Retina (tissue), 1 donor: ENCODE data around the gene MVD.

Source experiments
- DNase-seq: peaks from one replicate; pipeline ENCODE4 v3.0.0-alpha.2; 2016

MVD gene

DNA sequence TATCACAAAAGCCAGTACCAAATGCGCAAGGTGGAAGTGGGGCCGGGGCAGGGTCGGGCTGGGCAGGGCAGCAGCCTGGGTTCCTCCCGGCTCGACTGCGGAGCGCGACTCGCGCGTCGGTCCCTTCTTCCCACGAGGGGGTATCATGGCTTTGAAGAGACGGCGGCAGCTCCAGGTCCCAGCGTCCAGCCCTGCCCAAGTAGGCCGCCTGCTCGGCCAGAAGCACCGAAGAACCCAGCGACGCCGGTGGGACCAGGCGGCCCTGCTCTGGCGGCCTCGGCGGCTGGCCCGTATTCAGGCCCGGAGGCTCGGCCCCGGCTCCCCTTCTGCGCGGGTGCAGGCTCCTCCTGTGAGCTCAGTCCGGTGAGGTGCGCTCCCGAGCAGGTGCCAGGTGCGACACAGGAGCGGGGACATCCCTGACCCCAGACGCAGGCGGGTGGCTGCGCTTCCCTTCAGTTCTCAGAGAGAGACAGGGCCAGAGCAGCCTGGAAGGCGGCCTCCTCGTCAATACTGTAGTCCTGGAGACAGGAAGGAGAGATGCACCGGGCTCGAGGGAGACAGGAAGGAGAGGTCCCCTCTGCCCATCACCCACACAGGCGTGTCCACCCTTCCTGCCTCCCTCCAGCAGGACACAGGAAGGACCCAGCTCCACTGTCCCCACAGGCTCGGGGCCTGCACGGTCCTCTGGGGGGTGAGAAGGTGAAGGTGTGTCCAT lies 34.4 kb upstream of the MVD start:
- no peak for DNase-seq

DNA sequence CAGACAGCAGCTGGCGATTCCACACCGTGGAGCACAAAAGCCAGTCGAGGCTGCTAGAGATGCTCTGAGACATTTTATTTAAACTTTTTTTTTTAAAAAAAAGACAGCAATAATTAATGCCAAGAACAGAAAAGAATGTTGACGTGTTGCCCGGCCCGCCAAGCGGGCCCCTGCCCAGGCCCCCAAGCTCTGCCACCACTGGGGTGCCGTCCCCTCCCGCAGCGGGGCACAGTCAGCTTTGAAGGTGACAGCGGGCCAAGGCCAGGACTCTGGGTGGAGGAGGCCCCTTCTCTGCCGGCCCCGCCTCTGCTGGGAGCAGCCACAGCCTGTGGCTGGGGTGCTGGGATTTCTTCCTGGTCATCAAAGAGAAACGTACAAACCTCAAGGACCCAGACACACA lies 33.5 kb upstream of the MVD start:
- no peak for DNase-seq

DNA sequence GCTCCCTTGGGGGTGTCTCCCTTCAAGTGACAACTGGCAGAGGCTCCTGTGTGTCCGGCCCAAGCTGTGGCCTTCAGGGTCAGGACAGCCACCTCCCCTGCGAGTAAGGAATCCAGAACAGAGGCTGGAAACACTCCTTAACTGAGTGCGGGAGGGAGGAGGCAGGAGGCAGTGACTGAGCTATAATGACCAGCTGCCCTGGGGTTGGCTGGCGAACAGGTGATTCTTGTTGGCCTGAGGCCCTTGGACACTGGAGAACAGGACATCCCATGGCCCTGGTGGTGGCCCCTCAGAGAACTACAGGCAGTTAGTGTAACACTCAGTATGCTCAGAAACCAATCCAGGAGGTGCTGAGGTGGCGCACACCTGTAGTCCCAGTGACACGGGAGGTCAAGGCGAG lies 32.9 kb upstream of the MVD start:
- no peak for DNase-seq

DNA sequence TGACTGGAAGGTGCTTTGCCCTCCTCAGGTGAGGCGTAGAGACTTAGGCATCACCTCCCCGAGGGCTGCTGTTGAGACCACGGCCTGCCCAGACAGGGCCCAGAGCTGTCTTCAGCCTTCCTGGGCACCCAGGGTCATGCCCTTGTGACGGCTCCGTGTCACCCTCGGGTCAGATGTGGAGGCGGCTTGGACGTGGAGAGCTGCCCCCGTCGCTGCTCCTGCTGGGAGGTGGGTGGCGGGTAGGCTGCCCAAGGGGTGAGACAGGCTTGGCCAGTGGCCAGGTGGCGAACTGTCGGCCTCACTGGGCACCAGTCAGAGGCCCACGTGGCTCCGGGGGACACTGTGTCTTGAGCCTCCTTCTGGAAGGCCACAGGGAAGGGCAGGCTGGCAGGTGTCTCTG lies 32.3 kb upstream of the MVD start:
- no peak for DNase-seq

DNA sequence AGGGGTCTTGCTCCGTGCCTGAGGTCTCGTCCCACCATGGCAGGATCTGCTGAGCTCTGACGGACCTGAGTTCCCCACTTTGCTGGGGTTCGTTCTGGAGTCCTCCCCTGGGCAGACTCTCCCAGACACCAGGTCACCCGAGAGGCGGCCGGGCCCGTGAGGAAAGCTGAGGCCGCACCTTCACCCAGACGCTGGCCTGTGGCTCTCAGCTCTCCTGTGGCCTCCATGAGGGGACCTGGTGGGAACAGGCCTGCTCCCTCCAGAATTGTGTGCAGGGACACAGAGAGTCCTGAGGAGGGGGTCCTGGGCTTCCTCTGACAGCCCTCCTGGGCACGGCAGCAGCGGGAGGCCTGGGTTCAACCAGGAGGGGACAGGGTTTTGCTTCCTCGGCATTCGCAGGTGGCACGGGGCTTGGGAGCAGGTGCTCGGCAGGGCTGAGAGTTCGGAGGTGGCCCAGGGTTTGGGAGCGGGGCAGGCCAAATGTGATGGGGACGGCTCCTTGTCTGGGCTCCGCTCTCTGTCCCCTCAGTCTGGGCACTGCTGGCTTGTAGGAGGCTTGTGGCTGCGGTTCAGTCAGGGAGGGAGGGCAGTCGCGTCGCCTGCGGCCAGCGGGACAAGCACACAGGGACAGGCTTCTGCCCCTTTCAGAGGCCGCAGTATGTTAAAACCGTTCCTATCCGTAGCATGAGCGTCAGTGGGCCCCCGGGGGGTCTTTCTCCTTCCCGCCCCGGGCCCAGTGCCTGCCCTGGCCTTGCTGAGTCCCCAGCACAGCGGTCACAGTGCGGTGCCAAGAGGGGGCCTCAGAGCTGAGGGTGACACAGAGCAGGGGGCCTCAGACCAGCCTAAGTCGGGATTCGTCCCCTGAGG lies 31.6 kb upstream of the MVD start:
- DNase-seq, result no peak

DNA sequence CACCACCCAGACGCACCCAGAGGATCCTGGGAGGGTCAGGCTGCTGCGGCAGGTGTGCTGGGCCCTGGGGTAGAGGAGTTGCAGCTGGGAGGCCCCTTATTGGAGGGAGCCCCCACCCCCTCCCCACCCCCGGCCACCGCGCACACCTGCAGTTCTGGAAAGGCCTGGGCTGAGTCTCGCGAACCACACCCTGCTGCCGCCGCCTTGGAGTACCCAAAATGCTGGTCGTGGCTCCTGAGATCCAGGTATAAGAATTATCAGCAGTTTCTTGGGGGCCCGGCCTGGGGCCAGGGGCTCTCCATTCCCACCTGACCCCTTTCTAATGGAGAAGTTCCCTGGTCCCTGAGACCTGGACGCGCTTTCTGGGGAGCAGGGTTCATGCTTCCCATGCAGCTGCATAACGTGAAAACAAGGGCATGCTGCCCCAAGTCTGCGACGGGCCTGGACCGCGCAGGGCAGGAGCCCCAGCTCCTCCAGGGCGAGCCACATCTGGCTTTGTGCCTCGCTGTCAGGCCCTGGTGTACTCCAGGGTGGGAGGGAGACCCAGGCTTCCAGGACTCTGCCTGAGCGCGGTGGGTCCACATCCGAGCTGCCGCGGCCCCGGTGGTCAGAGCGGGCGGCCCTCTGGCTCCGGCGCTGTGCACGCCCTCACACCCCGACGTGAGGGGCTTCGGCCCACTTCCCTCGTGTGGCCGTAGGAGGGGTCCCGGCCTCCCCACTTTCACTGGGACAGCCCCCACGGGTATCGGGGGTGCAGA lies 30.7 kb upstream of the MVD start:
- no peak for DNase-seq

DNA sequence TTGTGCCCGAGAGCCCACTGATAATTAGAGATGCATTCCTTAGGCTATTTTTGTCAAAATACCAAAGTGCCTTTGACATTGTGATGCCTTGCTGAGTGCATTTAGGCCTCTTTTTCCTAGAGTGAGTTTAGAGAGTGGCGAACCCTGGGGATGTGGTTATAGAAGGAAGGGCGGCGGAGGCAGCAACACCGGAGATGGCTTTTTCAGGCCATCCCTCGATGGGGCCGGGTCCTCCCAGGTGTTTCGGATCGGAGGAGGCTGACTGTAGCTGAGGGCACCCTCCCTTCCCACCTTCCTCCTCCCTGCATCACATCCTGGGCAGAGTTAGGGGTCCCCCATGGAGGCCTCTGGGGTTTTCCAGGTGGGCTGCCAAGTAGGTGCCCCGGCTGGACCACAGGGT lies 30.0 kb upstream of the MVD start:
- DNase-seq, result no peak

DNA sequence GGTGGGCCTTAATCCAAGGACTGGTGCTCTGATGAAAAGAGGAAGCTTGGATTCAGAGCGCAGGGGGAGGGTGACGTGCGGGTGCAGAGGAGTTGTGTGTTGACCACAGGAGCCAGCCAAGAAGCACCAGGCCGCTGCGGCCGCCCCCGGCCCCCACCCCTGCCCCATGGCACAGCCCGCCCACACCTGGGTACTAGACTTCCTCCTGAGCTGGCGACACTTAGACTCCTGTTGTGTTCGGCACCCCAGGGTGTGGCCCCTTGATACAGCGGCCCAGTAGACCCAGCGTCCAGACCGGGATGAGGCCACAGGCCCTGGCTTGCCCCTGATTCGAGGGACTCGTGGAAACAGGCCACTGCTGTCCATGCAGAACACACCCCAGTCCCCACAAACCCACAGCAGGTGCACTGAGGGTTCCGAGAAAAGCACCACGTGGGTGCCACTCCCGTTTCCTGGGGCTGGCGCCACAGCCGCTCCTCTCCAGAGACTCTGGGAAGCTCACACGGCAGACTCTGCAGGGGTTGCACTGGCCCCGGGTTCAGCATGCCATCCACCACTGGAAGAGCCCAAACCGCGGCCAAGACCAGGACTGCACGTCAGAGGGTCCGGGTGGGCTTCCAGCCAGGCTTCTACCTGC lies 29.2 kb upstream of the MVD start:
- no peak for DNase-seq

DNA sequence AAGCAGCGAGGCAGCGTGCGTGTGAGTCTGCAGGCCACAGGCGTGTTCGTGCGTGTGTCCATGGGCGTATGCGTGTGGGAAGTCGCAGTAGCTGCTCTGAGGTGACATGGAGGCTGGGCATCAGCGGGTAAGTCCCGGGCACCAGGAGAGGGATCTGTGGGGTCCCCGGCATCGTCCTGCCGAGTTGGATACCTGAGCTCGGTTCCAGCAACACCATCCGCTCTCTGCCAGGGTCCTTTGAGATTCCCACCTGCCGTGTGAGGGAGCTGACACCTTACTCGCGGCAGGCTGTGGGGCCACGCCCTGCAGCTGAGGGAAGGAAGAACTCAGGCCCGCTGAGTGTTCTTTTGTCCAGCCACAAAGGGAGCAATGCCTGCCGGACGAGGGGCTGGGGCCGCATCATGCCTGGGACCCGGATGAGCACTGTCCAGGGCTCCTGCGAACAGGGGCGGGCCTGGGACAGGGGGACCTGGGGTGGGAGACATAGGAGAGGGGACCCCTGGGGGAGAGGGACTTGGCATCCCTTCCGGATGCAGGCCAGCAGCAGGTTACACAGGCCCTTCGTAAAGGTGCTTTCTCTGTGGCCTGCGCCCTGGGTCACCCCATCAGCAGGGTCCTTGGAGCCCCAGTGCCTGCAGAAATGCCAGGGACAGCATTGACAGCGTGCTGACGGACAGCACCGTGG lies 28.4 kb upstream of the MVD start:
- no peak for DNase-seq

DNA sequence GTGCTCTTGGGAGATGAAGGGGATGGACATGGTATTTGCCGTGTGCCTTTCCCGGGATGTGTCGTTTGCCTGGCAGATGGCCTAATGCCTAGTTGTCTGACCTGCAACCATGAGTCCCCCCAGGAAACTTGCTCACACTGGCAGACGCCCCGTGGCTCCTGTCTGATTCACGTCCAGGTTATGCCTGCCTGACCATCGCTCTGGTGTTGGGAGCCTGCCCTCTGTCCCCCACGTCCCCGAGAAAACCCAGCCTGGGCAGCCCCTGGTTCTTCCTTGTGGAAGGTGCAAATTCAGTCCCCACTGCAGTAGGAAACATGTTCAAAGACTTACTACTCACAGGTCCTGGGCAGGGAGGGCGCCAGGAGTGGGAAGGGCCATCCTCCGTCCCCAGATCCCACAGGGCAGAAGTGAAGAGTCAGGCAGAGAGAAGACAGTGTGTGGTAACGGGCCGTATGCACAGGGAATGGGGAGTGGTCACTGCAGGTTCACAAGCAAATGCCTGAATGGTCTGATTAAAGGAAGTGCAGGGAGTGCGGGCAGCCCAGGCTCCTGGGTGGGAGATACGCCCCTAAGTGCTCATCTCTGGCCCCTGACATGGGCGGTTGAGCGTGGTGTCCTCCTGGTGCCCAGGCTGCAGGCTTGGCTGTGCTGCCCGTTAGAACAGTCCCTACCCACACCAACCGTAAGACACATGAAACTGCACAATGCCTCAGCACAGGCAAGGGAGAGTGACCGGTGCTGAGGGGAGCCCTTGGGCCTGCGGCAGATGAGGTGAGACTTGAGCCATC lies 27.6 kb upstream of the MVD start:
- no peak for DNase-seq

DNA sequence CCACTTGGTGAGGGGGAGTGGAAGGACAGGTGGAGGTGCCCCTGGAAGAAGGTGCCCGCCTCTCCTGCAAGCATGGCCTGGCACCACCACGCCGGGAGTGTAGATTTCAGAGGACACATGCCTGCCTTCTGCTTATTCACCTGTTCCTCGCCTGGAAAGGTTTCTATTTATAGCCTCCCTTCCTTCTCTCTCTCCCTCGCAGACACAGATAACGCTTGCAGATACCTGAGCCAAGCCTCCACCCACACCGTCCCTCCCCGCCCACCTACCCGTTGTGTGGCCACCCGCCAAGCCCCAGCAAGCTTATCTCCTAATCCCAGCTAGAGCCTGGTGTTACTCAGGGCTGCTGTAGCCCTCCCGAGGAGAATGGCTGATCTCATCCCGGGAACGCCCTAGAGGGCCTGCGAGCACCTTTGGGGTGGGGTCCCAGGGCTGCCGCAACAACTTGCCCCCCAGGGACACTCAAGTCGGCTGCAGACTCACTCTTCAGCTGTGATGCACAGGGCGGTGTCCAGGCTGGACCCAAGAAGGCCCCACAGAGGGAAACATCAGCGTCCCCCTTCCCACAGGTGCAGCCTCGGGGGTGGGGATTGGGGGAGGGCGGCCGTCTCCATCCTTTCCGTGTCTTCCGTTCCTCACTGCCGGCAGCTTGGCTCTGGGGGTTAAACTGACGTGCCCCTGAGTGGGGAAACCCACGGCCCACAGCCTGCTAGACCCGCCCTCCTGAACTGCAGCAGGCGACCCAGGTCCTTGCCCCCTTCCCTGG lies 25.3 kb upstream of the MVD start:
- DNase-seq, result no peak

DNA sequence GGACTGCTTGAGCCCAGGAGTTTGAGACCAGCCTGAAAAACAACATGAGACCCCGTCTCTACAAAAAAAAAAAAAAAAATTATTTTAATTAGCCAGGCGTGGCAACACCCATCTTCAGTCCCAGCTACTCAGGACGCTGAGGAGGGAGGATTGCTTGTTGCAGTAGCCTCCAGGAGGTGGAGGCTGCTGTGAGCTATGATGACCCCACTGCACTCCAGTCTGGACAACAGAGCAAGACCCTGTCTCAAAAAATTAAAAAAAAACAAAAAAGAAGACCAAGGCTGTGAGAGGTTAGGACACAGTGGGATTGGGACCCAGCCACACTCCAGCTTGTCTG lies 24.8 kb upstream of the MVD start:
- no peak for DNase-seq

DNA sequence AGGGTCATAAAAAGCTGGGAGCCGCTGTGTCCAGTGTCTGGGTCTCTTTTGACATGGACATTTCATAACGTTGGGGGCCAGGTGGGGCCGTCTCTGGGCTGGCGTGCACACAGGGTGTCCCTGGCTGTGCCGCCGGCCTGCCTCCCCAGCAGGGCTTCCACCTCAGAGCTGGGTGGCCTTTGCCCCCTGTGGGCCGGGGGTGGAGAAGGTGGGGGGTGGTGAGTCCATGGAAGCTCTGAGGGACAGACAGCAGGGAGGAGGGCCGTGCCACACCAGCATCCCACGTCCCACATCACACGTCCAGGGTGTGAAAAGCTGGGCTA lies 24.3 kb upstream of the MVD start:
- DNase-seq, result no peak

DNA sequence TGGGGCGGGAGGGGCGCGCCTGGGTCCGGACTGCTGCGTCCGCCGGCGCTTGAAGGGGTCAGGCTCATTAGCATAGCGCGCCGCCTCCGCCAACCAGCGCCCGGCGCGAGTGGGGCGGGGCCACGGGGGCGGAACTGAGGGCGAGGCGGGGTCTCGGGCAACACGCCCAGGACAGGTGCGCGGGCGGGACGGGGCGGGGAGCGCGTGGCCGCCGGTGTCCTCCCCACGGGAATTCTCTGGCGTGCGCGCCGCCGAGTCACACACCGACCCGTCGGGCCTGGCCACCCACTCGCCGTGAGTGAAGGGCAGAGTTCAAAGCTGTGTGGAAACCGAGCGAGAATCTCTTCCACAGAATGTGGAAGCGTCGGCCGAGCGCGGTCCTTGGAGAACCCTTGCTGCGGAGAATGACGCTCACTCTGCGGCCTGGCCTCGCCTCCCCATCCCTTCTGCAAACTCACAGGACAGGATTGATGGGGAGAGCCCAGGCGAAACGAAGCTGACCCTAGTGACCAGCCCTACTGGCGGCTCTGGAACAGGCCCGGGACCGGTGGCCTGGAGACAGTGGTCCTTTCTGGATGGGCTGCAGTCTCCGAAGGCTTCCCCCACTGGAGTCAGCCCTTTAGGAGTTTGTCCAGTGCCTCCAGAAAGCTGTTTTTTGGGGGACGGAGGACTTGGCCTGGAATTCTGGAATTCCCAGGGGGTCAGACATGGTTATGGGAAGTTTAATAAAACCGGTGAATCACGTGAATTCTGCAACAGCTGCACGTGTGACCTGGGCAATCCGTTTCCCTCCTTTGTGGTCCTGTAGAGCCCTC lies 23.8 kb upstream of the MVD start, which contains the start of gene SNAI3:
TSS of gene SNAI3 (minus strand) at position 69 of the 815 bp plus-strand sequence. CDS start 101 bp downstream, outside the sequence.
- DNase-seq, result peak; percentile 78

DNA sequence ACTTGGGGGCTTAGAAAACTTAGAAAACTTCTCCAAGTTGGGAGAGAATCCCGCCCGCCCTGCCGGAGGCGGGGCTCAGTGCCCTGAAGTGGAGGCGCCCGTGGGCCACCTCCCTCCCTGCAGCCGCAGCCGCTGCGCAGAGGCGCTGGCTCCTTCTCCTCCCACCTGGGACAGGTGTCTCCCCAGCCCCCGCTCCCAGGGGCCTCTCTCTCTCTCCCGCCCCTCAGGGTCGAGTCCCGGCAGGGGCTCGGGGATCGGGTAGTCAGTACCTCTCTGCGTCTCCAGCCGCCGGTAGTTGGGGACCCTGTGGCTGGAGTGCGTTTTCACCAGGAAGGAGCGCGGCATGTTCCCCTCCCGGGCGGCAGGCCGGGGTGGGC lies 23.2 kb upstream of the MVD start:
- DNase-seq, result no peak

DNA sequence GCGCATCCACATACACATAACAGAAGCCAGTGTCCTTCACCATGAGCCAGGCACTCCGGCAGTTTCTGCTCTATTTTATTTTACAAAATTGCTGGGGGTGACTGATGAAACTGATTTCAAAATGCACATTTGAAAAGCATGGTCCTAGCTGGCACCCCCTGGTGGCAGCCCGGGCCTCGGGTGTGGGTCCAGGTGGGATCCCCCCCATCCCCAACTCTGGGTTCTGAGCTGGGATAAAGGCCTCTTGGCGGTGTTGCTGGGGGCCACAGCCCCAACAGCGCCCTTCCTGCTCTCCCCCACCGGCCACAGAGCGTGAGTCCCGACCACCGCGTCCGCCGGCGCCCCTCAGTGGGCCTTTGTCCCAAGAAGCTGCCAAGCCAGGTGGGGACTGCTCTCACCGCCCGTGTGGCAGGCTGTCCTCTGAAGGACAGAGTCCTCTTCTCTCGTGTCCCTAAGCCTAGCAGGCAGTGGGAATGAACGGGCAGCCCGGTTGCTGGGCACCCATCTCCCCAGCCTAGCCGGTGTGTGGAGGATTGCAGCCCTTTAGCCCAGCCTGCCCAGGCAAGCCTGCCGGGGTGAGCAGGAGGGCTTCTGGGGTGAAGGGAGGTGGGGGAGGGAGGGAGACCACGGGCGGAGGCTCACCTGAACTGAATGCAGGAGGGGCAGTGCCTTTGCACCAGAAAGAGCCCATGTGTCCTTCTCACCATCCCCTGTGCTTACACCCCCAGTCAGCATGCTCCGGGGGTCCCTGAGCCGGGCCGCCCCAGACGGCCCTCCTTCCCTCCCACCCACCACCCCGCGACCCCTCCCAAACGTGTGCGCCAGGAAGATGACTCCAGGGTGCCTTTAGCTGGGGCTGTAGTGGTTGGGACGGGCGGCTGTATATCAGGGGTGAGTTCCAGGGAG lies 22.5 kb upstream of the MVD start:
- no peak for DNase-seq

DNA sequence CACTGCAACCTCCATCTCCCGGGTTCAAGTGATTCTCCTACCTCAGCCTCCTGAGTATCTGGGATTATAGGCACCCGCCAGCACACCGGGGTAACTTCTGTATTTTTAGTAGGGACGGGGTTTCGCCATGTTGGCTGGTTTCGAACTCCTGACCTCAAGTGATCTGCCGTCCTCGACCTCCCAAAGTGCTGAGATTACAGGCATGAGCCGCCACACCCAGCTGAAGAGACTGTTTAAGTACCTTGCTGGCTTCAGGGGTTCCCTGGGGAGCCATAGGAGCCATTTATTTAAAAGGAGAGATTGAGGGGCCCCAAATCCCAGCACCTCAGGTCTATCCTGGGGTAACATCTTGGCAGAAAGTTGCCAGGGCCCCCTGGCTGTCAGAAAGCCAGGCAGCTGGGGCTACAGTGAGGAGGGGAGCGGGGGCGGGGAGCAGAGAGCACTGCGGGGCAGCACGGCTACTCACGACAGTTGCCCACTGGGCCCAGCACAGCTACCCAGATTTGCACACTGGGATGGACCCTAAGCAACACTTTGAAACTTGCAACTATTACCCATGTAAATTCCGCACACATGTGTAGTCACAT lies 21.8 kb upstream of the MVD start:
- DNase-seq, result no peak

DNA sequence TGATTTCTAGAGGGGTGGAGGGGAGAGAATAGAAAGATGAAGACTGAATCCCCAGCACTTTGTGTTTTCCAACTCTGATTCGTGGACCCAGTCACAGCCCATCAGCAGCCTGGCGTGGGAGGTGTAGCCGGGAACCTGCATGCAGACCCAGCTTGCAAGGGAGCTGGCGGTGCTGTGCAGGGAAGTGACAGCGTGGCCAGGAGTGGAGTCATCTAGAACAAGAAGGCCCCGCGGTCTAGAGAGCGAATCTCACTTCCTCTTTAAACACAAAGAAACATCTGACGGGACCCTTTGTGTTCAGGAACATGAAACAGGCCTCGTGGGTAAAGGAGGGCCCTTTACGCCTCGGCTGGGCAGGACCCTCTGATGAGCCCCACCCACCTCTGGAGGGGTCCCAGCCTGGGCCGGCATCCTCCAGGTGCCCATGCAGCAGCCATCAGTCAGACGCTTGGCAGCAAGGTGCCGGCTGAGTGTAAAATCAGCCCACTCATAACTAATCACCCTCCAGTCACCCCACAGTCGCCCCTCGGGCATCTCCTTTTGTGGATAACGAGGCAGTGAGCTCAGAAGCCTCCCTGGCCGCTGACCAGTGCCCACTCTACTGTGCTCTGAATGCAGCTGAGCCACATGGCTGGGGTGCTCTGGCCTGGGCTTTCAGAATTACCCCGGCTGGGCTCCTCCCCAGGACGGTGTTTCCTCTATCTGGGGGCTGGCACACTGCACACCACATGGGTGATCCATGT lies 19.0 kb upstream of the MVD start:
- DNase-seq, result no peak
